Mononuclear cell (primary cell): ENCODE data around the gene ZDHHC13. TPM values are rescaled to one million over a fixed set of nuclear protein-coding genes. Genes with fewer than 3 reads are reported as not detected.

ENCODE experiments used
- H3K27me3 ChIP-seq: 2 replicates; pipeline ENCODE4 v1.6.0; 2011; ENCODE audit warnings: low read length, control low read depth; ENCODE audit not compliant: insufficient read depth
- H3K4me1 ChIP-seq: 2 replicates; pipeline ENCODE4 v1.5.1; 2011; ENCODE audit warnings: mild to moderate bottlenecking, low read length, control low read depth; ENCODE audit not compliant: insufficient read depth
- H3K4me3 ChIP-seq: 2 replicates; pipeline ENCODE4 v1.5.1; 2011; ENCODE audit warnings: mild to moderate bottlenecking, low read length, moderate library complexity
- H3K9me3 ChIP-seq: 2 replicates; pipeline ENCODE4 v1.5.1; 2011; ENCODE audit warnings: low read depth, mild to moderate bottlenecking, control low read depth, low read length
- total RNA-seq: library from RNA; depleted of rRNA; stranded (reverse); fragments of >200 nt; gene quantifications from one replicate; pipeline ENCODE4 v1.2.3, GENCODE V29; 2012

ZDHHC13 gene
- total RNA-seq, 1 donor: 6.4 TPM

DNA sequence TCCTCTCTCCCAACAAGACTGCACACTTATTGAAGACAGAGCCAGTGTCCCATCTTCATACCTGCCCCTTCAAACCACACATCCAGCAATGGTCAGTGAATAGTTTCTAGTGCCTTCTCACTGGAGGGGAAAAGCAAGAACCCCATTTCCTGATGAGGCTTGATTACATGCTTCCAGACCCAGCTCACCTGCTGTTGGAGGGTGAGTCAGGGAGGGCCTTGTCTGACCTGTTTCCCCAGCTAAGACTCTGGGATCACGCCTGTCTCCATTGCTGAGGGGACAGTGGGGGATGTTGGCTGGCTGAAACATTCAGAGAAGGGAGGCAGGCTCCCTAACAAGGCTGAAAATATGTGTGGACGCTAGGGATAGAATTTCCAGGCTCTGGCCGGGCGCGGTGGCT, 27.5 kb upstream of the ZDHHC13 start:
- Histone ChIP-seq H3K4me1 (no peaks in the 10 kb centered on the region), H3K27me3 (peaks cover 4% of the 10 kb centered on the region), H3K4me3 (no peak overlapping the region), H3K9me3 (no peaks in the 10 kb centered on the region)

DNA sequence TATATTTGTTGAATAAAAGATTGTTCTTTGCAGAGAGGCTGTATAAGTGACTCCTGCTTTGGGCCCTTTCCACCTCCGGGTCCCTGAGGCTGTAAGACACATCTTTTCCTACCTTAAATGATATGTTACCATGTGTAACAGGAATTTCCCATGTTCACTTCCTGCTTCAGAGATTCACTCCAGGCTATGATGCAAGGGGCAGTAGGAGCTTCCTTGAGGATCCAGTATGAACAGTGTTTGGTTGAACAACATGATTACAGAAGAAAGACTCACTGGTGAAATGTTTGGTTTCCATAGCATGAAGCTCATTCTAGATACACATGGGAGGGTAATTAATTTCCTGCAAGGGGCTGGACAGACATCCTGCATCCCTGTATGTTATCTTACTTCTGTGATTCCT, 25.6 kb upstream of the ZDHHC13 start:
- H3K4me1 ChIP-seq: no peaks in the 10 kb centered on the region
- H3K27me3 ChIP-seq: peaks cover 7% of the 10 kb centered on the region
- H3K9me3 ChIP-seq: no peaks in the 10 kb centered on the region
- H3K4me3 ChIP-seq: no peak overlapping the region

DNA sequence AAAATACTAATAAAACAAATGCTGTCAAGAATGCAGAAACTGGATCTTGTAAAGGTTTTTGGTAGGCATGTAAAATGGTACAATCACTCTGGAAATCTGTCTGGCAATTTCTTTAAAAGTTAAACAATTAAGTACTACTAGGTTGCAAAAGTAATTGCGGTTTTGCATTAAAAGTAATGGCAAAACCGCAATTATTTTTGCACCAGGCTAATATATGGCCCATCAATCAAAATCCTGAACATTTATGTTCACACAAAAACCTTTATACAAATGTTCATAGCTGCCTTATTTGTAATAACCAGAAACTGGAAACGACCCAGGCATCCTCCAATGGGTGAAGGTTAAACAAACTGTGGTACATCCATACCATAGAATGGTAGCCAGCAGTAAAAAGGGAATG, 24.6 kb upstream of the ZDHHC13 start:
- Histone ChIP-seq H3K9me3 (no peaks in the 10 kb centered on the region), H3K27me3 (peaks cover 7% of the 10 kb centered on the region), H3K4me3 (no peak overlapping the region), H3K4me1 (no peaks in the 10 kb centered on the region)

DNA sequence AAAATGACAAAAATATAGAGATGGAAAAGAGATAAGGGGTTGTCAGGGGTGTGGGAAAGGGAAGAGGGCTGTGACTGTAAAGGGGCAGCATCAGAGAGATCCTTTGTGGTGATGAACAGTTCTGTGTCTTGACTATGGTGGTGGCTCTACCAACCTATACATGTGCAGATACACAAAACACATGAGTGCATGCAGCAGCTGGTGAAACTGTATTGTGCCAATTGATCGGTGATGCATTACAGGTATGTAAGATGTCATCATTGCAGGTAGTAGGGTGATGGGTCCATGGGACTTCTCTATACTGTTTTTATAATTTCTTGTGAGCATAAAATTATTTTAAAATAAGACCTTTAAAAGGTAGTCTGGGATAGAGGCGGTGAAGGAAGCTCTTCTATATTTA, 24.1 kb upstream of the ZDHHC13 start:
- Histone ChIP-seq H3K4me3 (no peak overlapping the region), H3K27me3 (peaks cover 7% of the 10 kb centered on the region), H3K4me1 (no peaks in the 10 kb centered on the region), H3K9me3 (no peaks in the 10 kb centered on the region)

DNA sequence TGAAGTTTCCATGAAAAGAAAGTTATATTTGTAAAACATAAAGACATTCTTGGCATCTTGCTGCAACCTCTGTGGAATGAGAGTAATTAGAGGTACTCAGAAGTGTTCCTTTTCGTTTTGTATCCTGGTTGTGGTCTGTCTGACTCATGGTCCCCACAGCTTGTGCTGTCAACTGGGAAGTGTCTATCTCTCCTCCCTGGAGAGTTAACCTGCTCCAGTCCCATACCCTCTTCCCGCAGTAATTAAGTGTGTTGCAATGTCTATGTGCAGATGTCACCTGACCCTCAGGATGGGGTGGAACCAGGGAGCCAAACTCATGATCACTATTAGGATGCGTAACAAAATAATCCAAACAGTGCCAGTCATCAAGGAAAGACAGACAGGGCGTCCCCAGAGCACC, 23.0 kb upstream of the ZDHHC13 start:
- no peaks in the 10 kb centered on the region for H3K4me1 ChIP-seq
- no peaks in the 10 kb centered on the region for H3K9me3 ChIP-seq

DNA sequence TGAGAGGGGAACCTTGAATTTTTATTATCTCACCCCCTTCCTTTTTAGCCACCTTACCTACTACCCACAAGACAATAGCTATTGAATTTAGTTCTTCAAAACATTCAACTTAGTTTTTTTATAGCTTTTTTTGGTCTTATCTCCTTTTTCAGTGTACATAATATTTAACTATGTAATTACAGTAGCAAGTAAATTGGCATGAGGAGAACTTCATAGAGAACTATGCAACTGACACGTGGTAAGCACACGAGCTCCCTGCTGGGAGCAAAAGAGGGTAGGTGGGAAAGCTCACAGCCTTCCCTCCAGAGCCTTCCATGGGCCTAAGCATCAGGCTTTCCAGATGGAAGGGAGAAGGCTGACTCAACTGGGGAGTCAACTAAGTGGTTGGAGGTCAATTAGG, 22.1 kb upstream of the ZDHHC13 start:
- Histone ChIP-seq H3K4me3 (no peak overlapping the region), H3K27me3 (peaks cover 11% of the 10 kb centered on the region), H3K4me1 (no peaks in the 10 kb centered on the region), H3K9me3 (no peaks in the 10 kb centered on the region)

More for the DNA sequence above, 23.0 kb upstream of the ZDHHC13 start:
- peaks cover 11% of the 10 kb centered on the region for H3K27me3 ChIP-seq
- H3K4me3 ChIP-seq: no peak overlapping the region

DNA sequence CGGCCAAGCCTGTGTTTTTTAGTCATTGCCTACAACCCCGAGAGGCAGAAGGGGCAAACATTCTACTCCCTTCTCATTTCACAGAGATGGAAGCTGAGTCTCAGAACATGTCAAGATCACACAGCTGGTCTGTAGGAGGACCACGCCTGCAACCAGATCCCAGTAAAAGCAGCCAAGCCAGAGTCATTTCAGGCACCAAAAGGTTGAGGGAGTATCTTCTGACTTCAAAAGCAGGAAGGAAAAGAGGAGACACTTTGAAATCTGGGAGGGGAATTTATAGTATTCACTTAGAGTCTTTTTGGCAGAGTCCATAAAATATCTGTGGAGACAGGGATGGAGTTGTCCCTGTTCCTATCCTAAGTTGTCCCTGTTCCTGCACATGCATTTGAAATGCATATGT, 17.9 kb upstream of the ZDHHC13 start:
- Histone ChIP-seq H3K27me3 (peaks cover 7% of the 10 kb centered on the region), H3K4me3 (no peak overlapping the region), H3K4me1 (no peaks in the 10 kb centered on the region), H3K9me3 (no peaks in the 10 kb centered on the region)

DNA sequence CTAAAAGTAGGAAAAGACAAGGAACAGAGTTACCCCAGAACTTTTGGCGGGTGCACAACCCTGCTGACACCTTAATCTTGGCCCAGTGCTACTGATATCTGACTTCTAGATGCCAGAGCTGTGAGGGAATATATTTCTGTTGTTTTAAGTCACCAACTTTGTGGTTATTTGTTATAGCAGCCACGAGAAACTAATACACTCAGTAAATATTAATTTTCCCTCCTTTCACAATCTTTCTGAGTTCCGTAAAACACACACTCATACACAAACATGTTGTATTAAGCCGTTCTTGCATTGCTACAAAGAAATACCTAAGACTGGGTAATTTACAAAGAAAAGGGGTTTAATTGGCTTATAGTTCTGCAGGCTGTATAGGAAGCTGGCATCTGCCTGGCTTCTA, 16.1 kb upstream of the ZDHHC13 start:
- H3K4me1 ChIP-seq: no peaks in the 10 kb centered on the region
- H3K9me3 ChIP-seq: no peaks in the 10 kb centered on the region
- H3K27me3 ChIP-seq: peaks cover 4% of the 10 kb centered on the region
- H3K4me3 ChIP-seq: no peak overlapping the region

DNA sequence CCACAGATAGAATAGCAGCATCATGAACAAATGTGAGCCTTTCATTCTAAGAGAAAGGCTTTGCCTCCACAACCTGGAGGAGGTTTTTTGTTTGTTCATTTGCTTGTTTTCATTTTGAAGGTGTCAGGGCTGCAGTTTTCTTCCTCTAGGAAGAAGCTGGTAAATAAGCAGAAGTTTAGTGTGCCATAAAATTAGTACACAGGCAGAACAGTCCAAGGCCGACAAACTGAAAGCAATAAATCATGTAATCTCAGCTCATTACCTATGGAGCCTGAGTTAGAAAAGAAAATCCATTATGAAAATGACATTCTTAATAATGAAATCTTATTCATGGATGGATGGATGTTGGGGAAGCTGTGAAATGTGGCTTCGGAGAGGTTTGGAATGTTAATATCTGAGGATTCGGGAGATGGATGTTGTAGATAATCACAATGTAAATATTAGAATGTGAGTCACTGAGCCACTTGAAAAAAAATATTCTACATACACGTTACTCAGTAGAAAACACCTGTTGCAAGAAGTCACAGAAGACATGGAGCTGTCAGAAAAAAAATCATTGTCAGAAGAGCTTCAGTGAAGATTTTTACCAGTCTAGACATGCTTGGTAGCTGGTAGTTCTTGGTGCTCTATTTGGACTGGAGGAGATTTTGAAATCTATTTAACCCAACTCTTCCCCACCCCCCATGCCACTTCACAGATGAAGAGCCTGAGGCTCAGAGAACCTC, 15.0 kb upstream of the ZDHHC13 start:
- Histone ChIP-seq H3K4me1 (no peaks in the 10 kb centered on the region), H3K4me3 (no peak overlapping the region), H3K9me3 (no peaks in the 10 kb centered on the region), H3K27me3 (peaks cover 4% of the 10 kb centered on the region)

DNA sequence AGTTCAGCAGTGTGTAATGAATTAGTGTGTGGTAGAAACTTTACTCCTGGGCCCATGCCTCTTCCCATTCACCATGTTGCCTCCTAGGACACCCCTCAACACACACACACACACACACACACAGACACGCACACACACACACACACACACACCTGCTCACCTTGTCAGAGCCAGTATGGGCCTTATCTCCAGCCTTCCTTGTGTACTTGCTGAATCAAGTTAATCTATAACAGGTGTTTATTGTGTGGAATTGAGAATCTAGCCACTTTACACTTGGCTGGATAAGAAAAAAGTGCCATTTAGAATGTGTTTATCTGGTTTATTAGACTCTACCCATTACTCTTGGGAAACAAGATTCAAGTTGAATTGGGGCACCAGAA, 14.5 kb upstream of the ZDHHC13 start:
- H3K4me3 ChIP-seq: no peak overlapping the region
- H3K27me3 ChIP-seq: peaks cover 4% of the 10 kb centered on the region
- H3K4me1 ChIP-seq: no peaks in the 10 kb centered on the region
- no peaks in the 10 kb centered on the region for H3K9me3 ChIP-seq

DNA sequence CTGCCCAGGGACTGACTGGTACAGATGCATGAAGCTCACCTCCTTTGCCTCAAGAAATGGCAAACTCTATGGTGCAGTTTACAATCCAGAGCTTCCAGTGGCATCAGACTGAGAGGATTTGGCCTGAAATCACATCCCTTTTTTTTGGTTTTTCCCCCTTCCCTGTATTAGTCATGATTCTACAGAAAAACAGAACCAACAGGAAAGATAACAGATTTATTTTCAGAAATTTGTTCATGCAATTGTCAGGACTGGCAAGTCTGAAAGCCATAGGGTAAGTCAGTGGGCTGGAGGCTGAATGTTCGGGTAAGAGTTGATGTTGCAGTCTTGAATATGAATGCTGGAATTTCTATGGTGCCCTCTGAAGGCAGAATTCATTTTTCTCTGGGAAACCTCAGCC, 12.0 kb upstream of the ZDHHC13 start:
- no peaks in the 10 kb centered on the region for H3K27me3 ChIP-seq
- no peak overlapping the region for H3K4me3 ChIP-seq
- H3K9me3 ChIP-seq: no peaks in the 10 kb centered on the region
- peaks cover 6% of the 10 kb centered on the region for H3K4me1 ChIP-seq

DNA sequence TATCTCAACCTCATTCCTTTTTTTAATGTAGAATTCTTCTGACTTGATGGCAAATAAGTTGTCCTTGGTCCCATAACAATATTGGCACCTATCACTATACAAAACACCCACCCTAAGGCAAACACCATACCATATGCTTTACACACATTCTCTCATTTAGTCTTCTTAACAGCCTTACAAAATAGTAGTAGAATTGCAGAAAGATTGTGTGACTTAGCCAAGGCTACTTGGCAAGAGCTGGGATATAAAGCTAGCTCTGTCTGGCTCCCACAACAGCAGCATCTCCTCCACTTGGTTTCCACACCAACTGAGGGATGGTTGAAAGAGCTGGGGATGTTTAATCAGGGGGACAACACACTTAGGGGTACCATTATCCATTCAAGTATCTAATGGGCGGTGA, 9.8 kb upstream of the ZDHHC13 start:
- Histone ChIP-seq H3K27me3 (no peaks in the 10 kb centered on the region), H3K9me3 (no peaks in the 10 kb centered on the region), H3K4me3 (no peak overlapping the region), H3K4me1 (peaks cover 6% of the 10 kb centered on the region)

DNA sequence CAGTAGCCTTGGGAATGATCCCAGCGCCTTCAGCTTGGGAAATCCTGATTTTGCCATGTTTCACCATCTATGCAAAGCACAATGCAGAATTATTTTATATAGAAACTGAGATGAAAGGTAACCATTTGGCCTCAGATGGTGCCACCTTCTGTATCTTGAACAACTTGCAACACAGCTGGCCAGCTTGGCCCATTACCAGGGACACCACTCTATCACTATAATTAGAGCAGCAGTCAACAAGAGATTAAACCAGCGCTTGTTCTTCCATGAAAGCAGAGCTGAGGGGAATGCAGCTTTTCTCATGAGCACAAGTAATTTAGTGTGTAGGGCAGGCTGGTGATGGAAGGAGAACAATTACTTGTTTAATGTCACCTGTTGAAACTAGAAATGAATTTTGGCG, 6.7 kb upstream of the ZDHHC13 start:
- Histone ChIP-seq H3K4me3 (no peak overlapping the region), H3K9me3 (no peaks in the 10 kb centered on the region), H3K27me3 (no peaks in the 10 kb centered on the region), H3K4me1 (peaks cover 6% of the 10 kb centered on the region)

DNA sequence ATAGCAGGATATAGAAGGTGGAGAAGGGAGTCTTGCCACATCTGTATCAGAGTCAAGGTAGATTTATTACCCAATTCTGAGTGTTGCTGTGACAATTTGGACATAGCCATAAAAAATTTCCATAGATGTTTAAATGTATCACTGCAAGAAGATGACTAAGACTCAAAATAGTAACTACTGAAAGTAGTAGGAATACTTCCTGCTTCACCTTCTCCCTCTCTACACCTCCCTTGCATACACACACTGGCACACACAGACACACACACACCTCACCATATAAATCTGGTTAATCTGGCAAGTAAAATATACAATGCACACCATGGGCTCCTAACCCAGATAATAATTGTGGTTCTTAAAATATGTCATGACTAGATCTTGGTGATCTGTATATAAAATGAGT, 5.2 kb upstream of the ZDHHC13 start:
- H3K27me3 ChIP-seq: no peaks in the 10 kb centered on the region
- H3K4me3 ChIP-seq: no peak overlapping the region
- H3K4me1 ChIP-seq: peaks cover 12% of the 10 kb centered on the region
- no peaks in the 10 kb centered on the region for H3K9me3 ChIP-seq

DNA sequence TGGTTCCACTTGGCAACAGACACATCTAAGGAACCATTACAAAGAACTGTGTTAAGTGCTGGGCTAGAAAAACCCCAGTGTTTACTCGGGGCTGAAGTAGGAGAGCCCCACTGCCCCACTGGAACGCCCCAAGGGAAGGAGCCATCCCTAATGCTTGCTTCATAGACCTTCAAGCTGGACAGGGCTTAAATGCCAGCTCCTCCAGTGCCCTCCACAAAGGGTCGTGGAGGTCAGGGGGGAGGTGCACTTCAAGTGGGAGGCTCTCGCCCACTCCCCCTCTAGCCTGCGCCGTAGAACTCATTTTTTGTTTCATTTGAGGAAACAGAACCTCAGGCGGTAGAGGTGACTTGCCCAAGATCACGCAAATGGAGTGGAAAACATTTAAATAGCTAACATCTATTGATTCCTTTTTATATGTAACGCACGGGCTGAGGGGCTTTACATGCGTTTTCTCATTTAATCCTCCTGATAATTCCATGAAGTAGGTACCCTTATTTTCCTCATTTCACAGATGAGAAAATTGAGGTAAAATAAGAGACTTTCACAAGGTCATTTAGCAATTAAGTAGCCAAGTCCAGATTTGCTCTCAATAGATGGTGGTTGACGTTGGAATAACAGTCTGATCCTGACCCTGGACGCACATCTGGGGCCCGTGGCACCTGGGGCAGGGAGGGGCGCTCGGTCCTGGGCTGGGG, 545 bp upstream of the ZDHHC13 start:
- Histone ChIP-seq H3K4me1 (peaks cover 32% of the 10 kb centered on the region), H3K4me3 (peak overlapping the region; percentile 82), H3K9me3 (no peaks in the 10 kb centered on the region), H3K27me3 (no peaks in the 10 kb centered on the region)

DNA sequence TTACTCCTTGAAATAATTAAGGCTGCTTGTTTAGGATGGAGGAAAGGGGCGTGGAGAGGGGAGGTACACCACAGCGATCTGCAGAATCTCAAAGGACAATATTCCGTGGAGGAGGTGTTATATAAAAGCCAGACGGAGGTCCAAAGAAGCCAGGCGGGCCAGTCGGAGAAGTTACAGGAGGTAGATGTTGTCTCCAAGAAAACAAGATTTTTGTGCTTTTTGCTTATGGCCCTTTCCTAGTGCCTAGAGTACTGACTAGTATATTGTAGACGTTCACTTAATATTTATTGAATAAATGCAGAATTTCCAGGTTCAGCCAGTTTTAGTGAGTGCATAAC, 761 bp downstream of the ZDHHC13 start:
- Histone ChIP-seq H3K9me3 (no peaks in the 10 kb centered on the region), H3K4me1 (peaks cover 33% of the 10 kb centered on the region), H3K27me3 (no peaks in the 10 kb centered on the region), H3K4me3 (peak overlapping the region; percentile 82)
